AG09309 (cell line): ENCODE results near the gene CFAP99.

Experiments used
- DNase-seq: peaks from one replicate; pipeline ENCODE4 v3.0.0-alpha.2; 2010; ENCODE audit warnings: low read depth
- H3K4me3 ChIP-seq: 2 replicates; pipeline ENCODE4 v1.5.1; 2011; ENCODE audit warnings: mild to moderate bottlenecking, low read depth, low read length, moderate library complexity; ENCODE audit not compliant: control insufficient read depth
- TF ChIP-seq, protein P1 (sequence below): IDR thresholded peaks from 2 replicates; pipeline ENCODE4 v1.5.1; 2011; ENCODE audit warnings: mild to moderate bottlenecking, low read depth, low read length, inconsistent platforms; ENCODE audit not compliant: insufficient read depth, control insufficient read depth; ENCODE audit errors: missing control alignments

CFAP99 gene

GRCh38 chr4:2418650-2419571 lies at the start of gene CFAP99:
CFAP99 (plus strand) TSS chr4:2418955.
- H3K4me3 ChIP-seq = peak within 1 kb of the TSS; percentile 59
- TF ChIP-seq, protein P1, sequence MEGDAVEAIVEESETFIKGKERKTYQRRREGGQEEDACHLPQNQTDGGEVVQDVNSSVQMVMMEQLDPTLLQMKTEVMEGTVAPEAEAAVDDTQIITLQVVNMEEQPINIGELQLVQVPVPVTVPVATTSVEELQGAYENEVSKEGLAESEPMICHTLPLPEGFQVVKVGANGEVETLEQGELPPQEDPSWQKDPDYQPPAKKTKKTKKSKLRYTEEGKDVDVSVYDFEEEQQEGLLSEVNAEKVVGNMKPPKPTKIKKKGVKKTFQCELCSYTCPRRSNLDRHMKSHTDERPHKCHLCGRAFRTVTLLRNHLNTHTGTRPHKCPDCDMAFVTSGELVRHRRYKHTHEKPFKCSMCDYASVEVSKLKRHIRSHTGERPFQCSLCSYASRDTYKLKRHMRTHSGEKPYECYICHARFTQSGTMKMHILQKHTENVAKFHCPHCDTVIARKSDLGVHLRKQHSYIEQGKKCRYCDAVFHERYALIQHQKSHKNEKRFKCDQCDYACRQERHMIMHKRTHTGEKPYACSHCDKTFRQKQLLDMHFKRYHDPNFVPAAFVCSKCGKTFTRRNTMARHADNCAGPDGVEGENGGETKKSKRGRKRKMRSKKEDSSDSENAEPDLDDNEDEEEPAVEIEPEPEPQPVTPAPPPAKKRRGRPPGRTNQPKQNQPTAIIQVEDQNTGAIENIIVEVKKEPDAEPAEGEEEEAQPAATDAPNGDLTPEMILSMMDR = peak; percentile 6

DNA sequence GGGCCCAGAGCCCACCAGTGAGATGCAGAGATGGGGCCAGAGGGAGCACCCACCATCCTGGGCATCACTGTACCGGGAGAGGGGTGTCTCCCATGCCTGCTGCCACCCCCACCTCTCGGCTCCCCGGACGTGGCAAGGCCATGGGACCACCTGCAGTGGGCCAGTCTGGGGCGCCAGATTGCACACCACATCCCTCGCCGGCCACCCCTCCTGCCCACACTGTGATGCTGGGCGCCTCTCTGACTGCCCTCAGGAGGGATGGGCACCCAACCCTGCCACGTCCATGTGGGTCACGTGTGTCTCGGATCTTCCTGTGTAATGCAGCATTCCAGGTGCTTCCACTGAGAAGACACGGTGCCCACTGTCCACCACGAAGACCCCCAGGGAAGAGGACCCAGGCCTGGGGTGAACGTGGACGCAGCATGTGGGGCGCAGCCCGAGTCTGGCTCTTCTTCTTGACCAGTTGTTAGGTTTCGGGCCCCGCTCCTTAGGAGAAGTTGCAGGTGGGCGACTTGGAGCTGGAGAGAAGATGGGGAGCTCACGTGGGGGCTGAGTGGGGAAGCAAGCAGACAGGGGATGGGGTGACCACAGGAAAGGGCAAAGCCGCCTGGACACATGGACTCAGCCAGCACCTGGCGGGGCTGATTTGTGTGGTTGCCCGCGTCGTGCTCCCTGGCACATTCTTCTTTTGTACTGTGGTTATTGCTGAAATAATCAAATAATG lies 48.0 kb upstream of the CFAP99 start:
- H3K4me3 ChIP-seq = no peak overlapping the region
- TF ChIP-seq, protein P1 = no peak
- no peak for DNase-seq

More at GRCh38 chr4:2418650-2419571, at the start of gene CFAP99:
- peak; percentile 64 for DNase-seq

DNA sequence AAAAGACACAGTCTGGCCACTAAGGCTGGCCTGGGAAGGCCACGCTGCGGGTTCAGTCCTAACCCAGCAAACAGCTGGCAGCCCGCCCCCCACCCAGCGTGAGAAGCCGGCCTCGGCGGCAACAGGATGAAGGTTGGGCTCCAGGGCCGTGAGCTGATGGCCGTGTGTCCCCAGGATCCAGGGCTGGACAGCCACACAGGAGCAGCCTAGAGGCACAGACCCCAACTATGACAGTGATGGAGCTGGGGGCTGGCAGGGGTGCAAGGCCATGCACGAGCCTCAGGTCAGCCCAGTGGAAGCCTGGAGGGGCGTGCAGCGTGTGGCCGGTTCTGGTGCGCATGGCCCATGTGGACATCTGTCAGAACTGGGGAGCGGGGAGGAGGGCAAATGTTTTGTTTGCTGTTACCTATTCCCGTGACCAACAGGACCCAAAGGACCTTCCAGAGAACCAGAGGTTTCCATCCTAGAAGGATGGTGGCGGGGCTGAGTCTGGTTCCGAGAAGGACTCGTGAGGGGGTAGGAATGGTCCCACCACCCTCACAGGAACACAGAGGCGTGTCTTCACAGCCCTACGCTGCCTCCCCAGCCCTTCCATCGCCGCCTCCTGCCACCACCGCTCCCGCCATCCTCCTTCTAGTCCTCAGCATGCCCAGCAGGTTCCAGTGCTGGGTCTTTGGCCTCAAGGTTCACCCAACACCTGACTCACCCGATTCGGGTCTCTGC lies 46.8 kb upstream of the CFAP99 start:
- TF ChIP-seq, protein P1 = no peak
- no peak for DNase-seq
- no peak overlapping the region for H3K4me3 ChIP-seq

GRCh38 chr4:2372488-2373030 lies 46.2 kb upstream of the CFAP99 start:
- DNase-seq = no peak
- no peak overlapping the region for H3K4me3 ChIP-seq
- TF ChIP-seq, protein P1 = no peak

DNA sequence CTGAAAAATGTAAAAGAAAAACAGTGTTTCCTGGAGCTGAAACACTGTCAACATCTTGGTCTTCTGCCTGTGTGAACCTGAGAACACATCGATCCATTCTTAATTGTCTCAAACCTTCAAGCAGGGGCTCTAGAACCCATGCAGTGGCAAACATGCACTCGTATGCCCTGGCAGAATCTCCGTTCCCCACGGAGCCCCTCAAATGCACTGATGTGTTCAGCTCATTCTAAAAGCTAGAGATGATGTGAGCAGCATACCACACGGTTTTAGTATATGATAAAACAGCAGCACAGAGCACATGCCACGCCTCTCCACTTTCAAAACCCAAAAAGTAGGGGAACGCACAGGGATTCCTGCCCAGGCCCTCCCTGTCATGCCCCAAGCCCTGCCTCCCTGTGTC lies 45.2 kb upstream of the CFAP99 start:
- TF ChIP-seq, protein P1 = no peak
- H3K4me3 ChIP-seq = no peak overlapping the region

DNA sequence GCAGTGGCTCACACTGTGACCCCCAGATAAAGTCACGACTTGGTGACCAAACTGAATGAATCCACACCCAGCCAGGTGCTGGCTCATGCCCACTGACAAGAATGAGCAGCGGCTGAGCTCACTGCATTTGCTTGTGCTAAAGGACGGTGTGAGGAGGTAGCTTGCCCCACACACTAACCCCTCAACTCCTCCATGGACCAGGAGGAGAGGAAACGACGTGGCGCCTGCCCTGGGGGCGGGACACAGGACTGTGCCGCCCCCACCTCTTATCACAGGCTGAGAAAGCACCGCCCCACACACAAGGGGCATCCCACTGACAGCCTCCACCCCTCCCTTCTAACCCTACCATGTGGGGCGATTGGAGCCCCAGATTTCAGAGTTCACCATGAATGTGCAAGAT lies 43.3 kb upstream of the CFAP99 start:
- H3K4me3 ChIP-seq = no peak overlapping the region
- DNase-seq = no peak
- TF ChIP-seq, protein P1 = no peak

More for the DNA sequence above, 45.2 kb upstream of the CFAP99 start:
- no peak for DNase-seq
